HCT116 (cell line): ENCODE data around the gene UPK1B. TPM values are rescaled to one million over a fixed set of nuclear protein-coding genes. Genes with fewer than 3 reads are reported as not detected.

Experiments
- ATAC-seq: fragments of 200-7000 bp; cut with Tn5 transposase; 2 replicates; pipeline ENCODE4 v1.9.1; 2020; ENCODE audit warnings: mild to moderate bottlenecking, moderate library complexity
- BruUV-seq: library from RNA; stranded (reverse); fragments of 400-500 nt; replicated peaks from 2 replicates; lab custom pipeline; 2021; lab: Mats Ljungman, UMichigan
- CTCF ChIA-PET: fragments of 300-600 bp; sonication (Branson Sonifier 250); formaldehyde crosslinking; loops from one replicate; lab custom pipeline; 2021; ENCODE audit warnings: antibody characterized with exemption; lab: Charles Lee
- POLR2A ChIA-PET: fragments of 300-600, 350-600 bp; sonication (Branson Sonifier 250); formaldehyde crosslinking; loops from one replicate; lab custom pipeline; 2021; ENCODE audit warnings: antibody characterized with exemption; lab: Charles Lee
- RAD21 ChIA-PET, 2 experiments: fragments of 300-600 bp; sonication (Branson Sonifier 250); formaldehyde crosslinking; loops; one replicate each; lab custom pipeline; 2023; ENCODE audit warnings: low total read pairs in 2 of 2; ENCODE audit not compliant: uncharacterized antibody in 2 of 2, unreplicated experiment in 2 of 2, low non-redundant PET in 1 of 2; lab: Charles Lee
- DNase-seq: peaks from one replicate; pipeline ENCODE4 v3.0.0-alpha.2; 2010; ENCODE audit warnings: low read depth, low spot score
- H2AFZ ChIP-seq: fragments of 200-600 bp; shearing (Covaris generic), sonication (generic); 2 replicates; pipeline ENCODE4 v1.6.1; 2017; ENCODE audit warnings: low read depth, mixed run types, mixed read lengths, antibody characterized with exemption, low read length; ENCODE audit not compliant: poor library complexity, severe bottlenecking
- H3K27ac ChIP-seq: 2 replicates; pipeline ENCODE4 v1.5.1; 2012; ENCODE audit warnings: low read depth, low read length
- H3K27me3 ChIP-seq: fragments of 200-600 bp; sonication (generic); 2 replicates; pipeline ENCODE4 v1.6.1; 2016; ENCODE audit warnings: mixed run types, low read length, mixed read lengths; ENCODE audit not compliant: insufficient read depth
- H3K36me3 ChIP-seq, 2 experiments: fragments of 200-500 bp in 1 of 2; fragments of 200-600 bp in 1 of 2; sonication (Bioruptor generic) in 1 of 2; sonication (generic) in 1 of 2; 2 replicates each; pipeline versions ENCODE4 v1.5.1 to v1.6.1; 2014 to 2016; ENCODE audit warnings: low read length in 2 of 2, inconsistent platforms in 1 of 2, mixed read lengths in 1 of 2, mixed run types in 1 of 2; ENCODE audit not compliant: insufficient read depth in 2 of 2, control insufficient read depth in 1 of 2
- H3K4me1 ChIP-seq, 2 experiments: fragments of 200-600 bp in 1 of 2; sonication (generic) in 1 of 2; 2 replicates each; pipeline versions ENCODE4 v1.5.1 to v1.6.1; 2012 to 2017; ENCODE audit warnings: low read length in 2 of 2, inconsistent platforms in 1 of 2, mild to moderate bottlenecking in 1 of 2, mixed read lengths in 1 of 2, mixed run types in 1 of 2, moderate library complexity in 1 of 2; ENCODE audit not compliant: insufficient read depth in 2 of 2, control insufficient read depth in 1 of 2
- H3K4me2 ChIP-seq: fragments of 200-600 bp; sonication (generic); 2 replicates; pipeline ENCODE4 v1.6.1; 2017; ENCODE audit warnings: mixed run types, low read length, mixed read lengths
- H3K4me3 ChIP-seq, 2 experiments: fragments of 200-600 bp in 1 of 2; sonication (generic) in 1 of 2; replicated peaks in 1 of 2; 2 replicates each; pipeline ENCODE4 v1.5.1; 2011 to 2016; ENCODE audit warnings: low read length in 2 of 2, control low read depth in 1 of 2, low read depth in 1 of 2, mild to moderate bottlenecking in 1 of 2, mixed read lengths in 1 of 2, mixed run types in 1 of 2
- H3K79me2 ChIP-seq: fragments of 200-600 bp; sonication (generic); 2 replicates; pipeline ENCODE4 v1.6.1; 2017; ENCODE audit warnings: mild to moderate bottlenecking, mixed run types, low read length, moderate library complexity, mixed read lengths; ENCODE audit not compliant: insufficient read depth
- H3K9ac ChIP-seq: fragments of 200-600 bp; sonication (generic); 2 replicates; pipeline ENCODE4 v1.6.1; 2016; ENCODE audit warnings: low read length, mixed read lengths
- H3K9me2 ChIP-seq: fragments of 200-600 bp; sonication (generic), shearing (Covaris generic); 2 replicates; pipeline ENCODE4 v1.6.1; 2017; ENCODE audit warnings: mixed run types, mild to moderate bottlenecking, moderate library complexity; ENCODE audit not compliant: insufficient read depth
- H3K9me3 ChIP-seq, 2 experiments: fragments of 200-500 bp in 1 of 2; fragments of 200-600 bp in 1 of 2; sonication (Bioruptor generic) in 1 of 2; sonication (generic) in 1 of 2; 2 replicates each; pipeline ENCODE4 v1.6.1; 2014 to 2017; ENCODE audit warnings: low read length in 2 of 2, mixed read lengths in 2 of 2, inconsistent platforms in 1 of 2, low read depth in 1 of 2, mild to moderate bottlenecking in 1 of 2, mixed run types in 1 of 2, moderate library complexity in 1 of 2; ENCODE audit not compliant: control insufficient read depth in 1 of 2, insufficient read depth in 1 of 2
- H4K20me1 ChIP-seq: fragments of 200-600 bp; sonication (generic), shearing (Covaris generic); 2 replicates; pipeline ENCODE4 v1.6.1; 2017; ENCODE audit warnings: mixed run types, mild to moderate bottlenecking, moderate library complexity; ENCODE audit not compliant: insufficient read depth
- CBX3 ChIP-seq: IDR thresholded peaks from 2 replicates; pipeline ENCODE4 v1.6.1; 2012; ENCODE audit warnings: low read depth
- CEBPB ChIP-seq: IDR thresholded peaks from 2 replicates; pipeline ENCODE4 v1.6.1; 2012; ENCODE audit warnings: low read depth
- CTCF ChIP-seq, 3 experiments: fragments of 200-600 bp in 1 of 3; sonication (generic) in 1 of 3; IDR thresholded peaks in 2 of 3; conservative IDR thresholded peaks in 1 of 3; 2 replicates each; pipeline ENCODE4 v1.5.1; 2012 to 2017; ENCODE audit warnings: low read depth in 2 of 3, low read length in 2 of 3, antibody characterized with exemption in 1 of 3, borderline replicate concordance in 1 of 3, control low read depth in 1 of 3, mild to moderate bottlenecking in 1 of 3, mixed read lengths in 1 of 3, mixed run types in 1 of 3, moderate library complexity in 1 of 3; ENCODE audit not compliant: insufficient read depth in 1 of 3
- EGR1 ChIP-seq: IDR thresholded peaks from 2 replicates; pipeline ENCODE4 v1.6.1; 2012; ENCODE audit warnings: low read depth
- EZH2 ChIP-seq: fragments of 200-600 bp; sonication (generic); IDR thresholded peaks from 2 replicates; pipeline ENCODE4 v1.6.1; 2017; ENCODE audit warnings: antibody characterized with exemption, mixed run types
- FOSL1 ChIP-seq: IDR thresholded peaks from 2 replicates; pipeline ENCODE4 v1.6.1; 2012; ENCODE audit warnings: low read depth
- JUND ChIP-seq: IDR thresholded peaks from 2 replicates; pipeline ENCODE4 v1.6.1; 2012
- POLR2AphosphoS5 ChIP-seq: IDR thresholded peaks from 2 replicates; pipeline ENCODE4 v1.6.1; 2011; ENCODE audit warnings: mild to moderate bottlenecking, low read depth, low read length, moderate library complexity
- SP1 ChIP-seq: IDR thresholded peaks from 2 replicates; pipeline ENCODE4 v1.6.1; 2012; ENCODE audit warnings: low read depth
- SRF ChIP-seq: IDR thresholded peaks from 2 replicates; pipeline ENCODE4 v1.6.1; 2012; ENCODE audit warnings: low read depth
- YY1 ChIP-seq: IDR thresholded peaks from 2 replicates; pipeline ENCODE4 v1.6.1; 2011; ENCODE audit warnings: low read length, low read depth, moderate library complexity, mild to moderate bottlenecking; ENCODE audit not compliant: insufficient replicate concordance; ENCODE audit errors: extremely low read depth
- ZBTB33 ChIP-seq: IDR thresholded peaks from 2 replicates; pipeline ENCODE4 v1.6.1; 2011; ENCODE audit warnings: mild to moderate bottlenecking, low read length, moderate library complexity; ENCODE audit not compliant: insufficient replicate concordance; ENCODE audit errors: extremely low read depth
- ZNF274 ChIP-seq: fragments of 200-500 bp; sonication (Bioruptor generic); IDR thresholded peaks from 2 replicates; pipeline ENCODE4 v1.6.1; 2014; ENCODE audit warnings: mild to moderate bottlenecking, low read depth, low read length, inconsistent platforms
- intact Hi-C: fragments of 100-400 bp; cut with micrococcal nuclease; formaldehyde crosslinking; loops from 2 replicates; pipeline ENCODE4 v1.10.0; 2022
- total RNA-seq: library from RNA; stranded (reverse); gene quantifications from one replicate; pipeline ENCODE4 v1.2.1, GENCODE V29; 2021; ENCODE audit not compliant: unreplicated experiment
- TF ChIP-seq, protein P1 (sequence below): IDR thresholded peaks from 2 replicates; pipeline ENCODE4 v1.6.1; 2012

UPK1B gene
- total RNA-seq, 1 experiment from 2014 or later: not detected

DNA sequence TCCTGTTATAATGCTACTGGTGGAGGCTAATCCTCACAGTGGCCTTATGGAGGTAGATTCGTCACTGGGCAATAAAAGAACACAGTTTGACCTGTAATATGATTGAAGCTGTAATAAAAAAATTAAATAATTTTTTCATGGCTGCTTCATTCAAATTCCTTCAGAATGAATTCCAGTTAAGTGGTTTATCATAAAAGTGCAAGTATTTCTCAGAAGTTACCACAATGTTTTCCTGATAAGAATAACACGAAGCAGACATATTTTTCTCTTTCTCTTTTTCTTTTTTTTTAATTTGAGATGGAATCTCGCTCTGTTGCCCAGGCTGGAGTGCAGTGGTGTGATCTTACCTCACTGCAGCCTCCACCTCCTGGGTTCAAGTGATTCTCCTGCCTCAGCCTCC is 51.7 kb downstream of the UPK1B start (continued):
- TF ChIP-seq ZBTB33 (no peak), ZNF274 (no peak), CEBPB (no peak), SRF (no peak), YY1 (no peak), FOSL1 (no peak)

GRCh38 chr3:119227070-119227850 is 53.9 kb downstream of the UPK1B start:
- no peak for ATAC-seq
- Histone ChIP-seq H4K20me1 (no peaks in the 10 kb centered on the region), H3K79me2 (no peaks in the 10 kb centered on the region), H3K4me3 (no peak overlapping the region), H3K36me3 (peaks cover 4 to 9% of the 10 kb centered on the region in 2 experiments; a peak in 3 of 4 replicates), H2AFZ (no peak overlapping the region), H3K9me2 (no peaks in the 10 kb centered on the region), H3K9ac (no peak overlapping the region), H3K9me3 (no peaks in the 10 kb centered on the region), H3K27ac (no peak overlapping the region), H3K4me1 (no peaks in the 10 kb centered on the region), H3K4me2 (no peak overlapping the region), H3K27me3 (no peaks in the 10 kb centered on the region)
- intact Hi-C loops: no loop called here
- no TSS peak for BruUV-seq
- DNase-seq: no peak
- RAD21 ChIA-PET: no interaction called here
- POLR2A ChIA-PET: no interaction called here
- CTCF ChIA-PET: no interaction called here
- TF ChIP-seq YY1 (no peak), ZBTB33 (no peak), POLR2AphosphoS5 (no peak), ZNF274 (no peak), EZH2 (no peak), CBX3 (no peak), SRF (no peak), EGR1 (no peak), JUND (no peak), SP1 (no peak), CTCF (IDR thresholded peaks at IDR 0.05 in 2 of 3, conservative IDR thresholded peaks at IDR 0.05 in 1 of 3; ENCODE audit: borderline replicate concordance in 1 of 3, insufficient read depth in 1 of 3, low read depth in 2 of 3, low read length in 2 of 3) (no peak)
- TF ChIP-seq, protein P1, sequence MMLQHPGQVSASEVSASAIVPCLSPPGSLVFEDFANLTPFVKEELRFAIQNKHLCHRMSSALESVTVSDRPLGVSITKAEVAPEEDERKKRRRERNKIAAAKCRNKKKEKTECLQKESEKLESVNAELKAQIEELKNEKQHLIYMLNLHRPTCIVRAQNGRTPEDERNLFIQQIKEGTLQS: no peak
